Fibroblast of pulmonary artery (primary cell): ENCODE data around the gene CYP4F3.
A peak's percentile ranks its signal among the peaks of the same experiment; 100 is the strongest.

ENCODE experiments used
- DNase-seq: peaks from one replicate; pipeline ENCODE4 v3.0.0-alpha.2; 2010; ENCODE audit warnings: low read depth
- H3K4me3 ChIP-seq: replicated peaks from 2 replicates; pipeline ENCODE4 v1.5.1; 2011; ENCODE audit warnings: low read depth, mild to moderate bottlenecking, control low read depth, low read length, moderate library complexity
- TF ChIP-seq, protein P1 (sequence below): IDR thresholded peaks from 2 replicates; pipeline ENCODE4 v1.5.1; 2011; ENCODE audit warnings: mild to moderate bottlenecking, control low read depth, low read length, inconsistent platforms; ENCODE audit errors: missing control alignments

The CYP4F3 gene

DNA sequence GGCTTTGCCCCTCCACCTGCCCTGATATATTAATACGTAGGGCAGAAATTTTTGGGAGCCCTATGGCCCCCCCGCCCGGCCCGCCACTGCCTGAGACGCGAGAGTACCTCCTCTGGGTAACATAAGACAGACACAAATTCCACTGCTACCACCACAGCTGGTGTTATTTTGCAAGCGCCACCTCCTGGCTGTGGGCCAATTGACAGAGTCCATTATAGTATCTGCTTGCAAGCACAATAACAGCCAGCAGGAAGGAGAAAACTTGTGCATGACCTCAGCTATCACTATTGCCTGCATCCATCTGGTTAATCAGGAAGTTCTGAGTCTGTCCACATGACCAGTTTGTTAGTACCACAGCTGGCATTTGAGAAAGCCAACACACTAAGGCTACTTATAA lies 61.8 kb downstream of the CYP4F3 start:
- no peak overlapping the region for H3K4me3 ChIP-seq
- DNase-seq, result peak; percentile 26
- TF ChIP-seq, protein P1, sequence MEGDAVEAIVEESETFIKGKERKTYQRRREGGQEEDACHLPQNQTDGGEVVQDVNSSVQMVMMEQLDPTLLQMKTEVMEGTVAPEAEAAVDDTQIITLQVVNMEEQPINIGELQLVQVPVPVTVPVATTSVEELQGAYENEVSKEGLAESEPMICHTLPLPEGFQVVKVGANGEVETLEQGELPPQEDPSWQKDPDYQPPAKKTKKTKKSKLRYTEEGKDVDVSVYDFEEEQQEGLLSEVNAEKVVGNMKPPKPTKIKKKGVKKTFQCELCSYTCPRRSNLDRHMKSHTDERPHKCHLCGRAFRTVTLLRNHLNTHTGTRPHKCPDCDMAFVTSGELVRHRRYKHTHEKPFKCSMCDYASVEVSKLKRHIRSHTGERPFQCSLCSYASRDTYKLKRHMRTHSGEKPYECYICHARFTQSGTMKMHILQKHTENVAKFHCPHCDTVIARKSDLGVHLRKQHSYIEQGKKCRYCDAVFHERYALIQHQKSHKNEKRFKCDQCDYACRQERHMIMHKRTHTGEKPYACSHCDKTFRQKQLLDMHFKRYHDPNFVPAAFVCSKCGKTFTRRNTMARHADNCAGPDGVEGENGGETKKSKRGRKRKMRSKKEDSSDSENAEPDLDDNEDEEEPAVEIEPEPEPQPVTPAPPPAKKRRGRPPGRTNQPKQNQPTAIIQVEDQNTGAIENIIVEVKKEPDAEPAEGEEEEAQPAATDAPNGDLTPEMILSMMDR, result no peak
